ENCODE data around the gene CYP27C1.

GRCh38 chr2:127160676-127161075, 59.4 kb downstream of the CYP27C1 start:
- TF ChIP-seq CTCF (IDR thresholded peaks at IDR 0.05), result no peak
- TF ChIP-seq POLR2AphosphoS5 (IDR thresholded peaks at IDR 0.05), result no peak
- no peak for TF ChIP-seq POLR2A (IDR thresholded peaks at IDR 0.05)
